ENCODE data around the gene UNK. TPM values are rescaled to one million over a fixed set of nuclear protein-coding genes. Genes with fewer than 3 reads are reported as not detected.

The UNK gene
- total RNA-seq, 1 experiment from 2014 or later: 35.4 TPM

GRCh38 chr17:75839942-75840798 lies 55.6 kb downstream of the UNK start:
- ChIA-PET POLR2A (interaction anchor here (0.9 kb wide), 1 partner anchor 8 kb away, joined by 3 read pairs; no protein-coding TSS in a partner anchor), CTCF (interaction anchor here (0.6 to 2.9 kb wide), 6 partner anchors 10 to 86 kb away, joined by 3 to 20 read pairs (median 3); partner anchors contain the start of gene WBP2)
- H3K27me3 Mint-ChIP-seq (ENCODE audit: low read depth): no peaks in the 10 kb centered on the region
- TF ChIP-seq ELF4 (CRISPR knock-in tag; IDR thresholded peaks at IDR 0.05; ENCODE audit: low read depth) (no peak), OVOL2 (CRISPR knock-in tag; IDR thresholded peaks at IDR 0.05; ENCODE audit: borderline replicate concordance) (no peak), ZBTB21 (CRISPR knock-in tag; IDR thresholded peaks at IDR 0.05; ENCODE audit: borderline replicate concordance) (no peak), FOXJ3 (CRISPR knock-in tag; IDR thresholded peaks at IDR 0.05; ENCODE audit: borderline replicate concordance) (no peak)
- no peaks in the 10 kb centered on the region for H3K9me3 Mint-ChIP-seq
- no peak for ATAC-seq
- H3K36me3 Mint-ChIP-seq: no peaks in the 10 kb centered on the region
- no peak overlapping the region for H3K27ac Mint-ChIP-seq
- H3K4me1 Mint-ChIP-seq: peaks cover 10% of the 10 kb centered on the region
- no peak overlapping the region for H3K4me3 Mint-ChIP-seq
- no peak for DNase-seq (ENCODE audit: low spot score)

- Mint-ChIP-seq H3K4me3 (no peak overlapping the region), H3K4me1 (peaks cover 13% of the 10 kb centered on the region), H3K27ac (no peak overlapping the region), H3K36me3 (peaks cover 4% of the 10 kb centered on the region; the same call in 1 of the 2 replicates), H3K27me3 (ENCODE audit: low read depth) (no peaks in the 10 kb centered on the region), H3K9me3 (no peaks in the 10 kb centered on the region)
- CTCF ChIA-PET: interaction anchor here (1.0 to 2.9 kb wide), 2 partner anchors 11 to 14 kb away, joined by 3 to 20 read pairs; no protein-coding TSS in a partner anchor
- POLR2A ChIA-PET: interaction anchor here (0.7 kb wide), 1 partner anchor 14 kb away, joined by 5 read pairs; the partner anchor contains the start of gene WBP2
- no peak for DNase-seq (ENCODE audit: low spot score)
- ATAC-seq: no peak
- TF ChIP-seq MYBL2 (CRISPR knock-in tag; IDR thresholded peaks at IDR 0.05): no peak
- no peak for TF ChIP-seq CBFB (CRISPR knock-in tag; IDR thresholded peaks at IDR 0.05; ENCODE audit: low read depth)
- TF ChIP-seq GRHL2 (CRISPR knock-in tag; IDR thresholded peaks at IDR 0.05; ENCODE audit: insufficient replicate concordance, severe bottlenecking): no peak
- TF ChIP-seq ATF1 (CRISPR knock-in tag; IDR thresholded peaks at IDR 0.05): no peak
- no peak for TF ChIP-seq USF2 (CRISPR knock-in tag; IDR thresholded peaks at IDR 0.05)
- TF ChIP-seq ARID4B (CRISPR knock-in tag; IDR thresholded peaks at IDR 0.05; ENCODE audit: borderline replicate concordance): no peak
- TF ChIP-seq E2F4 (CRISPR knock-in tag; IDR thresholded peaks at IDR 0.05; ENCODE audit: borderline replicate concordance, low read depth): no peak
- no peak for TF ChIP-seq ERG (CRISPR knock-in tag; IDR thresholded peaks at IDR 0.05)
- TF ChIP-seq SOX15 (CRISPR knock-in tag; IDR thresholded peaks at IDR 0.05): no peak
- no peak for TF ChIP-seq ZNF317 (CRISPR knock-in tag; IDR thresholded peaks at IDR 0.05; ENCODE audit: borderline replicate concordance, low read depth)
- TF ChIP-seq FOXK1 (CRISPR knock-in tag; IDR thresholded peaks at IDR 0.05): no peak
- no peak for TF ChIP-seq ZNF416 (CRISPR knock-in tag; IDR thresholded peaks at IDR 0.05)
- TF ChIP-seq CTCF (IDR thresholded peaks at IDR 0.05): no peak
- TF ChIP-seq ZMAT4 (CRISPR knock-in tag; IDR thresholded peaks at IDR 0.05): no peak
- TF ChIP-seq ZNF512 (CRISPR knock-in tag; IDR thresholded peaks at IDR 0.05; ENCODE audit: borderline replicate concordance): no peak
- TF ChIP-seq TEAD1 (CRISPR knock-in tag; IDR thresholded peaks at IDR 0.05): no peak
Observed at GRCh38 chr17:75840799-75841164, 56.2 kb downstream of the UNK start.

Data from WTC11 (cell line).